HG02943 (cell line): ENCODE data around the gene SLC22A31.
"Not testable (repeated sequence)": the region's sequence is repeated elsewhere in the genome, so short reads cannot be mapped to it uniquely, and the experiment has no call there.

Experiments
- ATAC-seq: cut with Tn5 transposase; IDR thresholded peaks from one replicate; pipeline ENCODE4 v1.9.1; 2021; ENCODE audit warnings: mild to moderate bottlenecking, low read depth, moderate library complexity; ENCODE audit not compliant: unreplicated experiment

SLC22A31 gene

GRCh38 chr16:89194340-89195311 lies 5.7 kb downstream of the SLC22A31 start:
- no peak for ATAC-seq

- ATAC-seq: no peak
Observed at GRCh38 chr16:89193576-89194293, 6.6 kb downstream of the SLC22A31 start.

DNA sequence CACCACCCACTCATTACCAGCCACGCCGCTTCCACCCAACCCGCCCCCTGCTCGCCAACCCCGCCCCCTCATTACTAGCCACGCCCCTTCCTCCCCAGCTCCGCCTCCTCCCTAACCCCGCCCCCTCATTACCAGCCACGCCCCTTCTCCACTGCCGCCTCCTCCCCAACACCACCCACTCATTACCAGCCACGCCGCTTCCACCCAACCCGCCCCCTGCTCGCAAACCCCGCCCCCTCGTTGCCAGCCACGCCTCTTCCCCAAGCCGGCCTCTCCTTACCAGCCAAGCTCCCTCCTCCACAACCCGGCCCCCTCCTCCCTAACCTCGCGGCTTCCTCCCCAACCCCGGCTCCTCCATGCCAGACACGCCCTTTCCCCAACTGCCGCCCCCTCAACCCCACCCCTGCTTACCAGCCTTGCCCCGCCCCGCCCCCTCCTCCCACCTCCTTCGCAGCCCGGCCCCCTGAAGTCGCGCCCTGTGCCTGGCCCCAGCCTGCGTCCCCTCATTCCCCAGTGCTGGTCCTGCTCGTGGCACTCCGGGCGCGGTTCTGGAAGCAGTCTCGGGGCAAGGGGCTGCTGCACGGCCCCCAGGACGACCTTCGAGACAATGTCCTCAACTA lies 7.3 kb downstream of the SLC22A31 start:
- ATAC-seq: no peak

GRCh38 chr16:89192186-89192955 lies 8.0 kb downstream of the SLC22A31 start:
- ATAC-seq: not testable (repeated sequence)

GRCh38 chr16:89191901-89192185 lies 8.5 kb downstream of the SLC22A31 start:
- ATAC-seq: no peak

DNA sequence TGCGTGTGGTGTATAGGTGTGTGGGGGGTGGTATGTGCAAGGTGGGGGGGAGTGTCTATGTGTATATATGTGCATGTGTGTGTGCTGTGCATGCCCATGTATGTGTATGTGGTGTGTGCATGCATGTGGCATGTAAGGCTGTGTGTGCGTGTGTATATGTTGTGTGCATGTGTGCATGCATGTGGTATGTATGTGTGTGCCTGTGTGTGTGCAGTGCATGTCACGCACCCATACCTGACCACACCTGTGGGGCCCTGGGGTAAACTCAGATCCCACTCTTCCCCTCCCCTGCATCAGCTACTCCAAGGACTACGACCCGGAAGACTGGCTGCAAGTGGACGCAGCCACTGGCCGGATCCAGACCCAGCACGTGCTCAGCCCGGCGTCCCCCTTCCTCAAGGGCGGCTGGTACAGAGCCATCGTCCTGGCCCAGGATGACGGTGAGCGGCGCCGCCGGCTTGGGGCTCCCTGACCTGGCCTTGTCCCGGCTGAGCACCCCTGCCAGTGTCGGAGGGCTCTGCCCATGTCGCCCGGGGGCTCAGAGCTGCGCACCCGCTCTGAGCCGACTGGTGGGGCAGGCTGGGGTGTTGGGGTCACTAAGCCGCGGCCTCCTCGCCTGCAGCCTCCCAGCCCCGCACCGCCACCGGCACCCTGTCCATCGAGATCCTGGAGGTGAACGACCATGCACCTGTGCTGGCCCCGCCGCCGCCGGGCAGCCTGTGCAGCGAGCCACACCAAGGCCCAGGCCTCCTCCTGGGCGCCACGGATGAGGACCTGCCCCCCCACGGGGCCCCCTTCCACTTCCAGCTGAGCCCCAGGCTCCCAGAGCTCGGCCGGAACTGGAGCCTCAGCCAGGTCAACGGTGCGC lies 9.1 kb downstream of the SLC22A31 start:
- ATAC-seq: no peak

DNA sequence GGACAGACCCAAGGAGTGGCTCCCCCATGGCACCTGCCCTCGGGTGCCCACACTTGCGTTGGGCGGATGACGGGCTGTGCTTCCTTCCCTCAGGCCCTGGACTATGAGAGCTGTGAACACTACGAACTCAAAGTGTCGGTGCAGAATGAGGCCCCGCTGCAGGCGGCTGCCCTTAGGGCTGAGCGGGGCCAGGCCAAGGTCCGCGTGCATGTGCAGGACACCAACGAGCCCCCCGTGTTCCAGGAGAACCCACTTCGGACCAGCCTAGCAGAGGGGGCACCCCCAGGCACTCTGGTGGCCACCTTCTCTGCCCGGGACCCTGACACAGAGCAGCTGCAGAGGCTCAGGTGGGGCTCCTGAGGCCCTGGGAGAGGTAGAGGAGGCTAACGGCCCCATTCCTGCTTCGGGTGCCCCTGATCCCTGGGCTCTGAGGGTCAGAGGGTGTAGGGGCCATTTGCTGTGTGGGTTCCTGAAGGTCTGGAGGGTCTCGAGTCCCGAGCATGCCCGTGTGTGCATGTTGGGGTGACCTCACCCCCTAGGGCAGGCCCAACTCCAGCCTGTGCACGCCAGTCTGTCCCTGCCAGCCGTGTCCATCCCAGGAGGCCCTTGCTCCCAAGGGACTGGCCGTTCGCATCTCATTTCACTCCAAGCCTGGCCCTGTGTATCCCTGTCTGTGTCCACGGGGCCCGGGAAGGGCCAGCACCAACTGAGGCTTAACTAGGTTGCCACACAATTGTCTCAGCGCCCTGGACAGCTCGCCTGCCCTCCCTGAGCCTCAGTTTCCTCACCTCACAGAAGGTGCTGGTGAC lies 10.0 kb downstream of the SLC22A31 start:
- ATAC-seq: no peak

DNA sequence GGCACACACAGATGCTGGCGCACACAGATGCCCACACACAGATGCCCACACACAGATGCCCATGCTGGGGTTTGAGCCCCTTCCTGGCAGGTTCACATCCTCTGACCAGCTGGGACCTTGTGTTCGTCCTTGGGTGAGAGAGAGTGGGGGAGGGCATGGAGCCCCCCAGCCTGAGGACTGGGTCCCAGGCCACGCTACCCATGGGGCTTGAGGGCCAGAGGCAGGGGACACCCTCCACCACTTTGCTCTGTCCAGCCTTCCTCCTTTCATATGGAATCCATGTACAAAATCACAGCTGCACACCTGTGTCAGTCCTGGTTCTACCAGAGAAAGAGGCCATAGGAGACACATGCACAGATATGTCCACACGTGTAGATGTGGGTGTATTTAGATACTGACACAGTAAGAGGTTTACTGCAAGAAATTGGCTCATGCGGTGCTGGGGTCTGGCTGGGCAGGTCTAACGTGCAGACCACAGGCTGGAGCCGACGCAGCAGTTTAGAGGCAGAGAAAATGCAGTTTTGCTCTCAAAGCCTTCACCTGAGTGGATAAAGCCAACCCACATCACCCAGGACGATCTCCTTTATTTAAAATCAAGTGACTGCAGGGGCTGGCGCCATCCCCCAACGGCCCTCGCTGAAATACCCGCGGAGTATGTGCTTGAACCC lies 10.8 kb downstream of the SLC22A31 start:
- ATAC-seq: no peak

GRCh38 chr16:89188471-89189357 lies 11.6 kb downstream of the SLC22A31 start:
- not testable (repeated sequence) for ATAC-seq

- ATAC-seq: no peak
Observed at GRCh38 chr16:89187770-89188392, 12.5 kb downstream of the SLC22A31 start.

DNA sequence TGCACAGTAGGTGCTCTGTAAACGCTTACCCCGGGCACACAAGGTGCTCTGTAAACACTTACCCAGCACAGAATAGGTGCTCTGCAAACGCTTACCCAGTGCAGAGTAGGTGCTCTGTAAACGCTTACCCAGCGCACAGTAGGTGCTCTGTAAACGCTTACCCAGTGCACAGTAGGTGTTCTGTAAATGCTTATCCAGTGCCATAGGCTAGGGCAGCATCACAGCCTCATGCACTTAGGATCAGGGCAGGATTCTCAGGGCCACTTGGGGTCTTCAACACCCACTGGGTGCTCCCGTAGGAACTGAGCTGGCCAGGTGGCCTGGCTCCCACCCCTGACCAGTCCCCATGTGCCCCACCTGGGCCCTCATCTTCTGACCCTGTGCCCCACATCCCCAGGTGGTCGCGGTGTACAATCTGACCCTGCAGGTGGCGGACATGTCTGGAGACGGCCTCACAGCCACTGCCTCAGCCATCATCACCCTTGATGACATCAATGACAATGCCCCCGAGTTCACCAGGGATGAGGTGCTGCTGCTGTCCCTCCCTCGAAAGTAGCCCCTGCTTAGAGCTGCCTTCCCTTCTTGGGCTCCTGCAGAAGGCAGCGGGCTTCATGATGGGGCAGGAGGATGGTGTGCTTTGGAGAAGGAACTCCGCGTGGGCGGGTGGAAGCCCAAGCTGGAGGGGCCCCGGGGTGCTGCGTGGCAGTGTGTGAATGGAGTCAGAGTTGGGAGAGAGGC lies 13.1 kb downstream of the SLC22A31 start:
- no peak for ATAC-seq

- not testable (repeated sequence) for ATAC-seq
Observed at GRCh38 chr16:89186593-89187031, 13.7 kb downstream of the SLC22A31 start.

GRCh38 chr16:89185887-89186592 lies 14.3 kb downstream of the SLC22A31 start:
- not testable (repeated sequence) for ATAC-seq

GRCh38 chr16:89184933-89185794 lies 15.2 kb downstream of the SLC22A31 start:
- no peak for ATAC-seq

- ATAC-seq: no peak
Observed at GRCh38 chr16:89184677-89184932, 15.7 kb downstream of the SLC22A31 start.
